Esophagus muscularis mucosa (tissue), 4 donors: ENCODE measurements around the gene CRIP2. TPM values are rescaled to one million over a fixed set of nuclear protein-coding genes. Genes with fewer than 3 reads are reported as not detected.

Experiments
- DNase-seq: peaks from one replicate; pipeline ENCODE4 v3.0.0-alpha.2; 2017; ENCODE audit errors: extremely low spot score
- H3K27ac ChIP-seq, 4 donors: fragments of 200-600 bp; sonication (generic); replicated peaks in 1 of 4; 1 replicate in 3 of 4; 2 replicates in 1 of 4; pipeline ENCODE4 v1.5.1; 2016 to 2019; ENCODE audit warnings: mild to moderate bottlenecking in 1 of 4
- H3K27me3 ChIP-seq, 4 donors: fragments of 200-600 bp; sonication (generic); one replicate each; pipeline versions ENCODE4 v1.5.1 to v1.6.0; 2016 to 2019
- H3K36me3 ChIP-seq, 4 donors: fragments of 200-600 bp; sonication (generic); one replicate each; pipeline ENCODE4 v1.5.1; 2016 to 2019
- H3K4me1 ChIP-seq, 4 donors: fragments of 200-600 bp; sonication (generic); one replicate each; pipeline ENCODE4 v1.5.1; 2016 to 2019
- H3K4me3 ChIP-seq, 4 donors: fragments of 200-600 bp; sonication (generic); 1 replicate in 2 of 4; 2 replicates in 2 of 4; pipeline ENCODE4 v1.5.1; 2016 to 2019; ENCODE audit warnings: mild to moderate bottlenecking in 4 of 4, moderate library complexity in 1 of 4
- H3K9me3 ChIP-seq, 4 donors: fragments of 200-600 bp; sonication (generic); 1 replicate in 3 of 4; 2 replicates in 1 of 4; pipeline ENCODE4 v1.5.1; 2016 to 2019
- EP300 ChIP-seq: sonication (generic); formaldehyde crosslinking; IDR thresholded peaks from one replicate; pipeline ENCODE4 v1.6.1; 2017; ENCODE audit warnings: antibody characterized with exemption
- POLR2A ChIP-seq: fragments of 450-650 bp; IDR thresholded peaks from one replicate; pipeline ENCODE4 v1.6.1; 2017; ENCODE audit warnings: antibody characterized with exemption, moderate library complexity, mild to moderate bottlenecking, low read depth
- POLR2AphosphoS5 ChIP-seq, 2 donors: sonication (generic); formaldehyde crosslinking; IDR thresholded peaks; one replicate each; pipeline ENCODE4 v1.6.1; 2017; ENCODE audit warnings: antibody characterized with exemption in 2 of 2
- WGBS: methylation state at CpG from one replicate; pipeline ENCODE4 v1.1.5; 2018; 5-methylcytosine and 5-hydroxymethylcytosine counted together
- intact Hi-C: fragments of 100-400 bp; cut with DNase I; formaldehyde crosslinking; loops from one replicate; pipeline ENCODE4 v1.15.1; 2023
- total RNA-seq, 4 donors: library from RNA; depleted of rRNA; stranded (reverse); fragments of >200 nt; gene quantifications; one replicate each; pipeline versions ENCODE4 v1.1.0 to v1.2.1, GENCODE V29; 2016
- TF ChIP-seq, protein P1 (sequence below), 3 experiments: fragments of 200-600 bp in 2 of 3; fragments of 450-650 bp in 1 of 3; sonication (generic) in 2 of 3; IDR thresholded peaks; one replicate each; pipeline ENCODE4 v1.5.1; 2017 to 2019; ENCODE audit warnings: antibody characterized with exemption in 3 of 3, mild to moderate bottlenecking in 2 of 3, moderate library complexity in 1 of 3

Gene CRIP2
- total RNA-seq, 4 donors from 2014 or later: 283 to 578 (median 392) TPM

DNA sequence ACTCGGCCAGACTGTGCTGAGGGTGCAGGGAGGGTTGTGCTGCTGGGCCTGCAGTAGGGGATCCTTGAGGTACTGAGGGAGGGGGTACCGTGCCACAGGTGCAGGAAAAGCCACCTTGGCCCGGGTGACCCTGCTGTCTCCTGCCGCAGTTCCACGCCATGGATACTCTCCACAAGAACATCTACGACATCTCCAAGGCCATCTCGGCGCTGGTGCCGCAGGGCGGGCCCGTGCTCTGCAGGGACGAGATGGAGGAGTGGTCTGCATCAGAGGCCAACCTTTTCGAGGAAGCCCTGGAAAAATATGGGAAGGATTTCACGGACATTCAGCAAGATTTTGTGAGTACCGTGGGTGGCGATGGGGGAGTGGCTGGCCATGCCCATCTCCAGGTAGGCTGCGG lies 14.0 kb upstream of the CRIP2 start:
- Histone ChIP-seq H3K9me3 (no peaks in the 10 kb centered on the region), H3K36me3 (peaks cover 62 to 89% (median 85%) of the 10 kb centered on the region in 4 donors), H3K4me3 (no peak overlapping the region), H3K27me3 (no peaks in the 10 kb centered on the region), H3K4me1 (peaks cover 0 to 15% (median 0%) of the 10 kb centered on the region in 4 donors), H3K27ac (no peak overlapping the region)
- intact Hi-C loops: no loop called here
- DNase-seq: no peak
- no peak for TF ChIP-seq EP300
- TF ChIP-seq, protein P1, sequence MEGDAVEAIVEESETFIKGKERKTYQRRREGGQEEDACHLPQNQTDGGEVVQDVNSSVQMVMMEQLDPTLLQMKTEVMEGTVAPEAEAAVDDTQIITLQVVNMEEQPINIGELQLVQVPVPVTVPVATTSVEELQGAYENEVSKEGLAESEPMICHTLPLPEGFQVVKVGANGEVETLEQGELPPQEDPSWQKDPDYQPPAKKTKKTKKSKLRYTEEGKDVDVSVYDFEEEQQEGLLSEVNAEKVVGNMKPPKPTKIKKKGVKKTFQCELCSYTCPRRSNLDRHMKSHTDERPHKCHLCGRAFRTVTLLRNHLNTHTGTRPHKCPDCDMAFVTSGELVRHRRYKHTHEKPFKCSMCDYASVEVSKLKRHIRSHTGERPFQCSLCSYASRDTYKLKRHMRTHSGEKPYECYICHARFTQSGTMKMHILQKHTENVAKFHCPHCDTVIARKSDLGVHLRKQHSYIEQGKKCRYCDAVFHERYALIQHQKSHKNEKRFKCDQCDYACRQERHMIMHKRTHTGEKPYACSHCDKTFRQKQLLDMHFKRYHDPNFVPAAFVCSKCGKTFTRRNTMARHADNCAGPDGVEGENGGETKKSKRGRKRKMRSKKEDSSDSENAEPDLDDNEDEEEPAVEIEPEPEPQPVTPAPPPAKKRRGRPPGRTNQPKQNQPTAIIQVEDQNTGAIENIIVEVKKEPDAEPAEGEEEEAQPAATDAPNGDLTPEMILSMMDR (IDR thresholded peaks at IDR 0.05): no peak
- WGBS: 84% methylated on average over 11 of the region's 17 CpGs

DNA sequence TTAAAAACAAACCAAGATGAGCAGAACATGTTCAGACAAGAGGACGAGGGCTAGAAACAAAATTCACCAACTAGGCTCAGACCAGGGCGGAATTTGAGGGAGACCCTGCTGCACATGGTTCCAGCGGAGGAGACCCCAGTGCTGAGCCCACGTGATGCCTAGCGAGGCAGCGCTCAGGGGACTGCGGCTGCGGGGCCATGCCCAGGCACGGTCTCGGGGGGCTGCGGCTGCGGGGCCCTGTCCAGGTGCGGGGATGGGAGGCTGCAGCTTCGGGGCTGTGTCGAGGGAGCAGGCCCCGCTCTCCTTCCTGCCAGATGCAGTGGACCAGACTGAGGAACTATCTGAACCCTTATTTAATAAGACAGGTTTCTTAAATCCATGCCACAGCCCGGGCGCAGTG lies 12.7 kb upstream of the CRIP2 start:
- Histone ChIP-seq H3K4me3 (no peak overlapping the region), H3K36me3 (peaks cover 55 to 89% (median 85%) of the 10 kb centered on the region in 4 donors), H3K27ac (no peak overlapping the region), H3K27me3 (no peaks in the 10 kb centered on the region), H3K9me3 (no peaks in the 10 kb centered on the region), H3K4me1 (peaks cover 0 to 20% (median 2%) of the 10 kb centered on the region in 4 donors)
- no peak for DNase-seq
- TF ChIP-seq POLR2A (no peak), EP300 (no peak), POLR2AphosphoS5 (IDR thresholded peaks at IDR 0.05) (no peak)
- TF ChIP-seq, protein P1 (IDR thresholded peaks at IDR 0.05): no peak
- intact Hi-C loops: no loop called here
- WGBS: 94% methylated on average over 4 of the region's 18 CpGs

DNA sequence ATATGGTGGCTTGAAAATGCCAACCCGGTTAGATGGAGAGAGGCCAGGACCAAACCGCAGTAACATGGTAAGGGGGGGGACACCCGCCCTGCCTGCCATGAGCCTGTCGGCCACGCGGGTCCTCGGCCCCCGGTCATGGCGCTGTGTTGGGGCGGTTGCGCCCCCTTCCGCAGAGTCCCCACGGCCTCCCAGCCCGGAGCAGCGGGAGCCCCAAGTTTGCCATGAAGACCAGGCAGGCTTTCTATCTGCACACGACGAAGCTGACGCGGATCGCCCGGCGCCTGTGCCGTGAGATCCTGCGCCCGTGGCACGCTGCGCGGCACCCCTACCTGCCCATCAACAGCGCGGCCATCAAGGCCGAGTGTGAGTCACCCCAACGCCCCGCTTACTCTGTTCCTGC lies 10.1 kb upstream of the CRIP2 start:
- Histone ChIP-seq H3K9me3 (no peaks in the 10 kb centered on the region), H3K4me1 (peaks cover 20 to 46% (median 25%) of the 10 kb centered on the region in 4 donors), H3K4me3 (no peak overlapping the region), H3K27me3 (no peaks in the 10 kb centered on the region), H3K27ac (no peak overlapping the region), H3K36me3 (peaks cover 44 to 93% (median 78%) of the 10 kb centered on the region in 4 donors)
- whole genome bisulfite sequencing: 90% methylated on average over 23 of the region's 33 CpGs
- TF ChIP-seq POLR2AphosphoS5 (IDR thresholded peaks at IDR 0.05) (no peak), POLR2A (no peak), EP300 (no peak)
- TF ChIP-seq, protein P1 (IDR thresholded peaks at IDR 0.05): no peak
- intact Hi-C loops: no loop called here
- DNase-seq: no peak

DNA sequence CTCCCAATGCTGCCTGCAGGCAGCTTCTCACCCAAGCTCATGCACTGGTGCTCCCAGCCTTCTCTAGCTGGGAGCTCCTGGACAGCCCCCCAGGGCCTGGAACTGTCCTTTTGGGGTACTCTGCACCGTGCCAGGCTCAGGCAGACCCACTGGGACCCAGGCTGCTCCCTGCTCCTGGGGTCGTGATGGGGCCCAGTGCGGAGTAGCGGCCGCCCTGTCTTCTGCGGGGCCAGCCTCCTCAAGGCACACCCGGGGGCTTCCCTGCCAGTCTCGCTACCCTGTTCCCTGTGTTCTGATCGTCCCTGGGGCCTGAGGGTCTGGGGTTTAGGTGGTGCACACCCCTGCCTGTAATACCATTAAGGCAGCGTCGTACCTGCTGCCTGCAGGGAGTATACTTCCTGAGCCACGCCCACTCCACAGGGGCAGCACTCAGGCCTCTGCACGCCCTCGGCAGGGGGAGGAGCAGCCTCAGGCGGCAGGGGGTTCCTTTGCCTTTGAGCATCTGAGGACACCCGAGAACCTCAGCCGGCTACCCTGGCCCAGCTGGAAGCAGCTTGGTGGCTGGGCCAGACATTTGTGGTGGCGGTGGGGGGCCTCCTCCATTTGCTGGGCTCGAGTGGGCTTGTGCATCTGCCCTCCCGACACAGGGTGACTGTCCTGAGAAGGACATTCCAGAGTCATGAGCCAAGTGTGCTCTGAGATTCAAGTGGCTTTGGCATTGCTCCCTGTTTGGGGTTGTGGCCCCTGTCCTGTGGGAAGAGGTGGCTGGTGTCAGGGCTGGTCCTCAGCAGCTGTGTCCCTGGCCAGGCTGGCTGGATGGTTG lies 9.2 kb upstream of the CRIP2 start:
- DNase-seq: no peak
- intact Hi-C loops: no loop called here
- Histone ChIP-seq H3K36me3 (peaks cover 41 to 97% (median 80%) of the 10 kb centered on the region in 4 donors), H3K4me1 (peaks cover 29 to 55% (median 34%) of the 10 kb centered on the region in 4 donors), H3K27ac (no peak overlapping the region), H3K4me3 (no peak overlapping the region), H3K27me3 (no peaks in the 10 kb centered on the region), H3K9me3 (no peaks in the 10 kb centered on the region)
- no peak for TF ChIP-seq POLR2A
- no peak for TF ChIP-seq EP300
- TF ChIP-seq, protein P1 (IDR thresholded peaks at IDR 0.05): no peak
- no peak for TF ChIP-seq POLR2AphosphoS5 (IDR thresholded peaks at IDR 0.05)
- 72% methylated on average over 4 of the region's 20 CpGs for WGBS
